ENCODE data around the gene PNPLA7.
"Not testable (repeated sequence)": the region's sequence is repeated elsewhere in the genome, so short reads cannot be mapped to it uniquely, and the experiment has no call there.

The PNPLA7 gene

GRCh38 chr9:137538058-137538457 is 12.1 kb downstream of the PNPLA7 start:
- no peak for DNase-seq

GRCh38 chr9:137536594-137537131 is 13.5 kb downstream of the PNPLA7 start:
- DNase-seq: not testable (repeated sequence)

GRCh38 chr9:137535120-137535428 is 15.1 kb downstream of the PNPLA7 start:
- no peak for DNase-seq

- no peak for DNase-seq
Measured at GRCh38 chr9:137534256-137535119, 15.7 kb downstream of the PNPLA7 start.

DNA sequence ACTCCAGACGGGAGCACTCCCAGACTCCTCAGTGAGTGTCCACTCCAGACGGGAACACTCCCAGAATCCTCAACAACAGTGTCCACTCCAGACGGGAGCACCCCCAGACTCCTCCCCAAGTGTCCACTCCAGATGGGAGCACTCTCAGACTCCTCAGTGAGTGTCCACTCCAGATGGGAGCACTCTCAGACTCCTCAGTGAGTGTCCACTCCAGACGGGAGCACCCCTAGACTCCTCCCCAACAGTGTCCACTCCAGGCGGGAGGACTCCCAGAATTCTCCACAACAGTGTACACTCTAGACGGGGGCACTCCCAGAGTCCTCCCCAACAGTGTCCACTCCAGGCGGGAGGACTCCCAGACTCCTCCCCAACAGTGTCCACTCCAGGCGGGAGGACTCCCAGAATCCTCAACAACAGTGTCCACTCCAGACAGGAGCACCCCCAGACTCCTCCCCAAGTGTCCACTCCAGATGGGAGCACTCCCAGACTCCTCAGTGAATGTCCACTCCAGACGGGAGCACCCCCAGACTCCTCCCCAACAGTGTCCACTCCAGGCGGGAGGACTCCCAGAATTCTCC is 17.2 kb downstream of the PNPLA7 start:
- not testable (repeated sequence) for DNase-seq

GRCh38 chr9:137531099-137531765 is 19.0 kb downstream of the PNPLA7 start:
- DNase-seq: no peak

- DNase-seq: no peak
Measured at GRCh38 chr9:137530331-137530730, 19.9 kb downstream of the PNPLA7 start.

DNA sequence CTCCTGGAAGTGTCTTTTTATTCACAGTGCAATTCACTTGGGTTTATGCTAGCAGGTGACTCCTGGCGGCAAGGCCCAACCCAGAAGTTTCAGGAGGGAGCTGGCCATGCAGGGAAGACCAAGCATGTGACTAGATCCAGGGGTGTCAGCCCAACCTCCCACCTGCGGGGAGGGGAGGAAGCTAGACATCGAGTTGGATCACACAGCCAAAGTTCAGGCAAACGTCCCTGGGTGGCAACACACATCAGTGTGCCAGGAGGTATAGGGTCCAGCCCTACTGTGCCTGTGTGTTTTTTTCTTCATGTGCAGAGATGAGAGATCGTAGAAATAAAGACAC is 25.3 kb downstream of the PNPLA7 start:
- DNase-seq: no peak

DNA sequence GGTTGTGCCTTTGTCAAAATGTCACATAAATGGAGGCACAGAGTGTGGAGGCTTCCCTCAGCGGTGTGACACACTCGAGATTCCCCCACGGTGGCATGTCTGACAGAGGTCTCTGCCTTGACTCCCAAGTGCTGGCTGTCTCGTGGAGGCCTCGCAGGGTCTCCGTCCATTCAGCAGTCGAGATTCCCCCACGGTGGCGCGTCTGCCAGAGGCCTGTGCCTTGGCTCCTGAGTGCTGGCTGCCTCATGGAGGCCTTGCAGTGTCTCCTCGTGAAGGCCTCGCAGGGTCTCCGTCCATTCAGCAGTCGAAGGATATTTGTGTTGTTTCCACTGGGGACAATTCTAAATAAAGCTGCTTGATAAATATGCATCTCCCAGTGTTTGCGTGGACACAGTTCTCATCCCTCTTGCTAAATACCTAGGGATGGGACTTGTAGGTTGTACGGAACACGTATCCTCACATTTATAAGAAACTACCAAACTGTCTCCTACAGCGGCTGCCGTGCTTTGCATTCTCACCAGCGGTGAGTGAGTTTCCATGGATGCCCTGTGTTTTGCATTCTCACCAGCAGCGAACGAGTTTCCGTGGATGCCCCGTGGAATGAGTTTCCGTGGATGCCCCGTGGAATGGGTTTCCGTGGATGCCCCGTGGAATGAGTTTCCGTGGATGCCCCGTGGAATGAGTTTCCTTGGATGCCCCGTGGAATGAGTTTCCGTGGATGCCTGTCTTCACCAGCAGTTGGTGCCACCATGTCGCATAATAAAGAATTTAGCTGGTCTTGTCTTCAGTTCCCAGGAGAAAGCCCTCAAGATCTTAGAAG is 25.8 kb downstream of the PNPLA7 start:
- no peak for DNase-seq

DNA sequence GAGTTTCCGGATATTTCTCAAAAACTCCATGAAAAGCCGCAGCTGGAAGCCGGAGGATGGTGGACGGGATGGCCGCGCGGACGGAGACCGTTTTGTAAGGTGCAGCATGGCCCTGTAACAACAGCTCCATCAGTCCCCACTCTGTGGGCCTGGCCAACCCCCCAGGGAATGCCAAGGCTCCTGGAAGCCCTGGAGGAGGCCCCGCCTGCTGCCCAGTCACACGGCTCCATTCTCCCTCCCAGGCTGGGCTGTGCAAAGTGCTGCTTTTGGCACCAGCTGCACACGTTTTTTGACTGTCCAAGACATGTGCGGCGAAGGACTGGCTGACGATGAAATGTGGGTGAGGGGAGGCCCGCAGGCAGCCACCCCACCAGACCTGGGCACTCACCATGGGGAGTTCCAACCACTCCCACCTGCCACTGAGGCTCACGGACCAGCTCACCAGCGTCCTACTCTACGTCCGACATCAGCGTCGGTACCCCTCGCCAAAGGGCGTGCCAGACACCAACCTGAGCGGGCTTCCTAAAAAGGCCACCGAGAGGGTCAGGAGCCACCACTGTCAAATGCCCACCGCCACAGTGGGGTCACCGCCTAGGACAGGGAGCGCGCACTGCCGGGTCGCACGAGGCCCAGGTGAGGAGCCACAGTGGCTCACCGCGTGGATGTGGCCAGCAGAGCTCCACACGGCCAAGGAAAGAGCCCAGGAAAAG is 27.3 kb downstream of the PNPLA7 start:
- no peak for DNase-seq

- no peak for DNase-seq
Measured at GRCh38 chr9:137521405-137521985, 28.7 kb downstream of the PNPLA7 start.

DNA sequence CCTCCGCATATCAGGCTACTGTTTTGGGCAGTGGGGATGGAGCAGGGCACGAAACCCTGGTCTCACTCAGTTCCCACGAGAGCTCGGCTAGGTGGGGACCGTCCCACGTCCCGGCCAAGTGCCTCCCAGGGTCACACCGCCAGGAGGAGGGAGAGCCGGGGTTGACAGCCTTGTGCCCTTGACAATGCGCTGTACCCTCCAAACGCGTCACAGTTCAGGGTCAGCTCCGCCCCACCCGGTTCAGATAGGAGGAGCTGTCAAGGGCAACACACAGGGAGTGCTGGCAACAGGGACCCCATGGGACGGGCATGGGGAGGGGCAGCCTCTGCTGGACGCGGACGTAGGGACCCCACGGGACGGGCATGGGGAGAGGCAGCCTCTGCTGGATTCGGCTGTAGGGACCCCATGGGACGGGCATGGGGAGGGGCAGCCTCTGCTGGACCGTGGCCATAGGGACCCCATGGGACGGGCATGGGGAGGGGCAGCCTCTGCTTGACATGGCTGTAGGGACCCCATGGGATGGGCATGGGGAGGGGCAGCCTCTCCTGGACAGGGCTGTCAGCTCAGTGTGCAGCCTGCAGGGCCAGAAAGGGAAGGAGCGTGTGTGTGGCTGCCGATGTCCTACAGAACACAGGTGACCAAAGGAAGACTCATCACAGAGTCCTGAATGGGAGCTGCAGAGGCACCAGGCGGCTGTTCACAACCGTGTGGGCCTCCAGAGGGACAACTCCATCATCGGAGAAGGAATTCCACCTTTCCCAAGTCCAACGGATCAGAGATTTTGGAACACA is 29.4 kb downstream of the PNPLA7 start:
- DNase-seq: no peak

- no peak for DNase-seq
Measured at GRCh38 chr9:137519553-137519952, 30.6 kb downstream of the PNPLA7 start.

DNA sequence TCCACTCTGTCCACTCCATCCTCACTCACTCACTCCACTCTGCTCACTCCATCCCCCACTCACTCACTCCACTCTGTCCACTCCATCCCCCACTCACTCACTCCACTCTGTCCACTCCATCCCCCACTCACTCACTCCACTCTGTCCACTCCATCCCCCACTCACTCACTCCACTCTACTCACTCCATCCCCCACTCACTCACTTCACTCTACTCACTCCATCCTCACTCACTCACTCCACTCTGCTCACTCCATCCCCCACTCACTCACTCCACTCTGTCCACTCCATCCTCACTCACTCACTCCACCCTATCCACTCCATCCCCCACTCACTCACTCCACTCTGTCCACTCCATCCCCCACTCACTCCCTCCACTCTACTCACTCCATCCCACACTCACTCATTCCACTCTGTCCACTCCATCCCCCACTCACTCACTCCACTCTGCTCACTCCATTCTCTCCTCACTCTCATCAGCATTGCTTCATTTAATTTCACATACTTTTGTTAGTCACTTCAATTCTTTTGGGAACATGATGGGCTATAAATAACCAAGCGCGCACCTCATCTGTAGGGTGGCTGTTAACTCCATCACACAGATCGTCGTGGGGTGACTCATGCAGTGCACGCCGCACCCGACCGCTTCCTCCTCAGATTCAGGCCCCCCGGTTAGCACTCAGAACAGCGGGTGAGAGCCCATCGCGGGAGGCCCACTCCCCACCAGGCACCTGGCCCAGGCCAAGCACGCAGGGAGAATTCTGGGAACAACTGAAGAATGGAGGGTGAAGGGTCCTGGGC is 31.3 kb downstream of the PNPLA7 start:
- not testable (repeated sequence) for DNase-seq

- DNase-seq: no peak
Measured at GRCh38 chr9:137516144-137516917, 33.9 kb downstream of the PNPLA7 start.

DNA sequence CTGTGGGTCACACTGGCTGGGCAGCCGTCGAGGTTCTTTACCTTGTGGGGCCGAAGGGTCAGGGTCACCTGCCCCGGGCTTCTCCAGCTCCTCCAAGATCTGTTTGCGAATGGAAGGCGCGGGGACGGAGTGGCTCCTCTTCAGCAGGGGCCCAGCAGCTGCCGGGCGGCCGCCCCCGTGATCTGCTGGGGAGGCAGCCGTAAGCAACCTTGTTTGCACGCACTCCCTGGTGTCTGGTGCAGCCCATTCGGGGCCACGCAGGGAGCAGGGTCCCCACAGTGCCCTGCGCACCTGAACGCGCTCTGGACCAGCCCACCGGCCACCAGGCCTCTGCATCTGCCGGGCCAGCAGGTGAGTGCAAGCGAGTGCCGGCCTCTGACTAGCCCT is 34.9 kb downstream of the PNPLA7 start:
- DNase-seq: no peak

DNA sequence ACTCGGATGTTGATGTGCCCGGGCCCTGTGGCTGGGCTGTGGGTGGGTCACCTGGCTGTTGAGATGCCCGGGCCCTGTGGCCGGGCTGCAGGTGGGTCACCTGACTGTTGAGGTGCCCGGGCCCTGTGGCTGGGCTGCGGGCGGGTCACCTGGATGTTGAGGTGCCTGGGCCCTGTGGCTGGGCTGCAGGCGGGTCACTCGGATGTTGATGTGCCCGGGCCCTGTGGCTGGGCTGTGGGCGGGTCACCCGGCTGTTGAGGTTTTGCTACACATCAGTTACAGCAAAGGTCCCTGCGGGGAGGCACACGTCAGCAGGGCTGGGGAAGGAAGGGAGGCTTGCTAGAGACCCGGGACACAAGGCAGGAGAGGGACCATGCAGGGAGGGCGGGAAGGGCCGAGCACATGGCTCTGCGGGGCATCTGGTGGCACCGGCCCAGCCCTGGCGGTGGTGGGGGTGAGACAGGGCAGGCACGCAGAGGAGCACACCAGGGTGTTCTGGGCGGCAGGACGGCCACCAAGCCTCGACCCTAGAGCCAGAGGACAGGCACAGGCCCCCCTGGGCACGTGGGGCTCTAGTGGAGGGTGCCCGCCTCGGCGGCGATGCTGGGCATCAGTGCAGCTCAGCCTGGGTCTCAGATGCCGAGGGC is 35.4 kb downstream of the PNPLA7 start:
- DNase-seq: no peak

GRCh38 chr9:137513801-137514570 is 36.2 kb downstream of the PNPLA7 start:
- DNase-seq: not testable (repeated sequence)

All from T-helper 9 cell (primary cell).